Measurements from ENCODE around the gene ASTN2. TPM values are rescaled to one million over a fixed set of nuclear protein-coding genes. Genes with fewer than 3 reads are reported as not detected.

The ASTN2 gene
- total RNA-seq, 1 donor from 2014 or later: 13.6 TPM

- Mint-ChIP-seq H3K4me1 (ENCODE audit: low read depth, unreplicated experiment) (peaks cover 25% of the 10 kb centered on the region), H3K9me3 (ENCODE audit: unreplicated experiment) (peaks cover 3% of the 10 kb centered on the region), H3K27ac (ENCODE audit: unreplicated experiment) (peak overlapping the region; percentile 42), H3K27me3 (ENCODE audit: low read depth, unreplicated experiment) (no peaks in the 10 kb centered on the region), H3K4me3 (ENCODE audit: unreplicated experiment) (peak overlapping the region; percentile 2), H3K36me3 (ENCODE audit: low read depth, unreplicated experiment) (peaks cover 49% of the 10 kb centered on the region)
- Histone ChIP-seq H3K36me3 (ENCODE audit: insufficient read depth, low read length) (no peaks in the 10 kb centered on the region), H4K20me1 (ENCODE audit: insufficient read depth, low read length) (no peaks in the 10 kb centered on the region), H3K4me2 (ENCODE audit: low read length) (no peak overlapping the region), H3K4me3 (ENCODE audit: insufficient read depth, low read depth, low read length) (no peak overlapping the region), H3K27me3 (ENCODE audit: insufficient read depth, low read length) (no peaks in the 10 kb centered on the region), H2AFZ (ENCODE audit: low read depth, low read length) (no peak overlapping the region), H3K27ac (ENCODE audit: low read depth, low read length) (no peak overlapping the region), H3K9ac (ENCODE audit: low read length) (no peak overlapping the region), H3K9me3 (ENCODE audit: insufficient read depth, low read depth, low read length) (no peaks in the 10 kb centered on the region), H3K4me1 (ENCODE audit: insufficient read depth, low read length) (peaks cover 3% of the 10 kb centered on the region), H3K79me2 (ENCODE audit: insufficient read depth, low read length) (no peaks in the 10 kb centered on the region)
- FAIRE-seq (no peak), DNase-seq (ENCODE audit: low read depth) (no peak)
- TF ChIP-seq CTCF (IDR thresholded peaks at IDR 0.05; ENCODE audit: insufficient read depth, low read depth, low read length): no peak
- no peak for TF ChIP-seq EZH2 (IDR thresholded peaks at IDR 0.05; ENCODE audit: insufficient read depth, low read length)
These were observed 1025.1 kb downstream of the ASTN2 start for GRCh38 chr9:116389541-116390302.

GRCh38 chr9:116387934-116388698 is 1026.7 kb downstream of the ASTN2 start:
- Mint-ChIP-seq H3K4me1 (ENCODE audit: low read depth, unreplicated experiment) (peaks cover 30% of the 10 kb centered on the region), H3K9me3 (ENCODE audit: unreplicated experiment) (peaks cover 3% of the 10 kb centered on the region), H3K4me3 (ENCODE audit: unreplicated experiment) (no peak overlapping the region), H3K27me3 (ENCODE audit: low read depth, unreplicated experiment) (no peaks in the 10 kb centered on the region), H3K36me3 (ENCODE audit: low read depth, unreplicated experiment) (peaks cover 47% of the 10 kb centered on the region), H3K27ac (ENCODE audit: unreplicated experiment) (peak overlapping the region; percentile 28)
- TF ChIP-seq EZH2 (IDR thresholded peaks at IDR 0.05; ENCODE audit: insufficient read depth, low read length) (no peak), CTCF (IDR thresholded peaks at IDR 0.05; ENCODE audit: insufficient read depth, low read depth, low read length) (no peak)
- DNase-seq (ENCODE audit: low read depth) (no peak), FAIRE-seq (no peak)
- no peaks in the 10 kb centered on the region for H3K27me3 ChIP-seq (ENCODE audit: insufficient read depth, low read length)
- no peaks in the 10 kb centered on the region for H4K20me1 ChIP-seq (ENCODE audit: insufficient read depth, low read length)
- peaks cover 3% of the 10 kb centered on the region for H3K4me1 ChIP-seq (ENCODE audit: insufficient read depth, low read length)
- no peak overlapping the region for H3K4me3 ChIP-seq (ENCODE audit: insufficient read depth, low read depth, low read length)
- no peak overlapping the region for H3K27ac ChIP-seq (ENCODE audit: low read depth, low read length)
- no peaks in the 10 kb centered on the region for H3K36me3 ChIP-seq (ENCODE audit: insufficient read depth, low read length)
- no peak overlapping the region for H3K4me2 ChIP-seq (ENCODE audit: low read length)
- no peak overlapping the region for H3K9ac ChIP-seq (ENCODE audit: low read length)
- H2AFZ ChIP-seq (ENCODE audit: low read depth, low read length): no peak overlapping the region
- no peaks in the 10 kb centered on the region for H3K9me3 ChIP-seq (ENCODE audit: insufficient read depth, low read depth, low read length)
- no peaks in the 10 kb centered on the region for H3K79me2 ChIP-seq (ENCODE audit: insufficient read depth, low read length)
